A549 (cell line): ENCODE results near the gene TNK1.

Experiments used
- CEBPB ChIP-seq, 2 experiments: fragments of >200 bp in 1 of 2; sonication (Bioruptor Twin) in 1 of 2; formaldehyde crosslinking in 1 of 2; IDR thresholded peaks; 2 replicates each; pipeline ENCODE4 v1.6.1; 2012 to 2016
- CHD4 ChIP-seq: fragments of 200-600 bp; sonication (generic); IDR thresholded peaks from 2 replicates; pipeline ENCODE4 v1.6.1; 2016; ENCODE audit warnings: antibody characterized with exemption, mild to moderate bottlenecking, borderline replicate concordance
- CTCF ChIP-seq: fragments of >200 bp; sonication (Bioruptor Twin); formaldehyde crosslinking; IDR thresholded peaks from 3 replicates; pipeline ENCODE4 v1.5.1; 2016
- ESRRA ChIP-seq: fragments of 150-350 bp; IDR thresholded peaks from 2 replicates; pipeline ENCODE4 v1.6.1; 2014; ENCODE audit warnings: mild to moderate bottlenecking, low read length, borderline replicate concordance
- NPAS2 ChIP-seq: fragments of 250-450 bp; sonication (Bioruptor Pico); IDR thresholded peaks from 2 replicates; pipeline ENCODE4 v1.8.0; 2022; ENCODE audit warnings: mild to moderate bottlenecking, moderate library complexity, borderline replicate concordance
- POLR2A ChIP-seq: IDR thresholded peaks from 2 replicates; pipeline ENCODE4 v1.6.1; 2012; ENCODE audit warnings: mild to moderate bottlenecking, low read length

GRCh38 chr17:7355573-7355972, 25.3 kb upstream of the TNK1 start:
- TF ChIP-seq CTCF (no peak), POLR2A (no peak), ESRRA (no peak), CEBPB (IDR thresholded peaks at IDR 0.05) (no peak), NPAS2 (CRISPR knock-in tag) (no peak), CHD4 (no peak)
